GM18858 (cell line): ENCODE results near the gene SH2D2A.
A peak's percentile ranks its signal among the peaks of the same experiment; 100 is the strongest.
"Not testable (repeated sequence)": the region's sequence is repeated elsewhere in the genome, so short reads cannot be mapped to it uniquely, and the experiment has no call there.

Source experiments
- ATAC-seq: cut with Tn5 transposase; IDR thresholded peaks from one replicate; pipeline ENCODE4 v1.9.1; 2021; ENCODE audit not compliant: unreplicated experiment

SH2D2A gene

GRCh38 chr1:156775799-156776198, 40.8 kb downstream of the SH2D2A start:
- ATAC-seq: no peak

DNA sequence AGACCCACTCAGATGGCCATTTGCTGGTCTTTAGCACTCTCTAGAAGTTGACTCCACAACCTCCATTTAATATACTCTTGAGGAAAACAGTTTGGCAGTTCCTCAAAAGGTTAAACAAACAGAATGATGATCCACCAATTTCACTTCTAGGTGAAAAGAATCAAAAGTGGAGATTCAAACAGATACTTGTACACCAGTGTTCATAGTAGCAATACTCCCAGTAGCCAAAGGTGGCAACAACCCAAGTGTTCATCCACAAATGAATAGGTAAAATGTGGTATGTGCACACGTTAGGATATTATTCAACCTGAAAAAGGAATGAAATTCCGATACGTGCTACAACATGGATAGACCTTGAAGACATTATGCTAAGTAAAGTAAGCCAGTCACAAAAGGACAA, 43.0 kb downstream of the SH2D2A start:
- no peak for ATAC-seq

GRCh38 chr1:156772728-156773497, 43.7 kb downstream of the SH2D2A start:
- no peak for ATAC-seq

DNA sequence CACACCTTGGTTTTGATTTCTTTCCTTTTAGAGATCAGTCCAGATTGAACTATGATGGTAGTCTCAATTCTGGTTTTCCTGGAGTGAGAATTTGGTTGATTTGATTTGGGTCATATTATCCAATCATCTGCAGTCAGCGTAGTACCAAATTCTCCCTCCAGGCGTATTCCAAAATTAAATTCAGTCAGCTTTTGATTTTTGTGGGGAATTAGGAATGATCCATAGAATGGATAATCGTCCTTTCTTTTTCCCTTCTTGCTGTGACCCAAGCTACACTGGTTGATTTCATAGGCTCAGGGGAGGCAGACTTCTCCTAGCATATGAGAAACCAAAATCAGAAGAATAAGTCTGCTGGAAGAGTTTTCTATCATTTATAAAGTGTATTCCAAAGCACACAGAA, 44.4 kb downstream of the SH2D2A start:
- ATAC-seq: no peak

- ATAC-seq: no peak
These were observed 47.9 kb downstream of the SH2D2A start for GRCh38 chr1:156768610-156769295.

DNA sequence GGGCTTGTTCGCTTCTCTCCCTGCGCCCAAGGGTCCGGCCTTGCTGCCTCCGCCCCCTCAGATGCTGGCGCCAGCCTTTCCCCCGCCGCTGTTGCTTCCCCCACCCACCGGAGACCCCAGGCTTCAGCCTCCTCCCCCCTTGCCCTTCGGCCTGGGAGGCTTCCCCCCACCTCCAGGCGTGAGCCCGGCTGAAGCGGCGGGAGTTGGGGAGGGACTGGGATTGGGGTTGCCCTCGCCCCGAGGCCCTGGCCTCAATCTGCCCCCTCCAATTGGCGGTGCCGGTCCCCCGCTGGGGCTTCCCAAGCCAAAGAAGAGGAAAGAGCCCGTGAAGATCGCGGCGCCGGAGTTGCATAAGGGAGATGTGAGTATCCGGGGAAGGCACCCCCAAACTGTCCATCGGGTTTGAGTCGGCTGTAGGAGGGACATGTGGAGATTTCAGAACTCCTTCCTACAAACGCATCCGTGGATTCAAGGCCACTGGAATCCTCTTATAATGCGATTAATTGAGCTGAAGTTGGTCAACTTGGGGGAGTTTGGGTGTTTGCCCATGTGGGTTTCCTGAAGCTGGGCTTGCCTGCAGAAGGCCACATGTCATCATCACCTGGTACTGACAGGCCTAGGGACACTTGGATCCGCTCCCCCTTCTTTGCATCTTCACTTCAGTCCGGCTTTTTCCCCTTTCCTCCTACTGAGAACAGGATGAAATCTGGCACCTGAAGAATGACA, 48.6 kb downstream of the SH2D2A start:
- ATAC-seq: no peak

DNA sequence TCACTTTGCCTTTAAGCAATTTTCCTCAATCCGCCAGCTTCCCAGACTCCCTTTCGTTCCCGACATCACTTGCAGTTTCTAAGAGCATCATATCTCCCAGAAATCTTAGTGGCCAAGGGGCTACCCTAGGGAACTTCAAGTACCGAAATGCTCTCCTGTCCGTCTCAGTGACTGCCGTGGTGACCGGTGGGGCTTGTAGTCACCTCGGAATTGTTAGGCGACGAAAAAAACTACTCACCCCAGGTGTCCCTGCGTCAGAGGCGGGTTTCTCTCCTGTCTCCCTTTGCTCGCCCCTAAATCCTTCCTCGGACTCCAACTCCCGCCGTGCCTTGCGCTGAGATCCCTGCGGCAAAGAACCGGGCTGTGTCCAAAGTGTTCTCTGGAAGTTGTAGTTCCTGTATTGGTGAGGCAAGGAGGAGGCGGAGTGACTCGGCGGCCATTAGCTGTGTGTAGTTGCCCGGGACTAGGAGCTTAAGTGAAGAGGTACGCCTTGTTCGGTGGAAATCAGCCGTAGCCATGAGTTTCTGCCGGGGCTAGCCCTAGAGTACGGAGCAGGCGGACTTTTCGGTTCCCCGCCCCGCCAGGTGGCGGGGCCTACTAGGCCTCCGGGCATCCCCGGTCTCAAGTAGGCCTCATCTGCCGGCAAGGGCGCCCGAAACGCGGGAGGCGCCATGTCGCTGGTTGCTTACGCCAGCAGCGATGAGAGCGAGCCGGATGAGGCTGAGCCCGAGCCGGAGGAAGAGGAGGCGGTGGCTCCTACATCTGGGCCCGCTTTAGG, 49.4 kb downstream of the SH2D2A start, which contains the start of gene PRCC:
TSS of gene PRCC (plus strand) at position 435 of the 778 bp plus-strand sequence. CDS start at position 672, 237 bp downstream.
- ATAC-seq: peak; percentile 83

GRCh38 chr1:156766298-156767100, 50.1 kb downstream of the SH2D2A start:
- ATAC-seq: peak; percentile 23

GRCh38 chr1:156765666-156766065, 51.0 kb downstream of the SH2D2A start:
- no peak for ATAC-seq

DNA sequence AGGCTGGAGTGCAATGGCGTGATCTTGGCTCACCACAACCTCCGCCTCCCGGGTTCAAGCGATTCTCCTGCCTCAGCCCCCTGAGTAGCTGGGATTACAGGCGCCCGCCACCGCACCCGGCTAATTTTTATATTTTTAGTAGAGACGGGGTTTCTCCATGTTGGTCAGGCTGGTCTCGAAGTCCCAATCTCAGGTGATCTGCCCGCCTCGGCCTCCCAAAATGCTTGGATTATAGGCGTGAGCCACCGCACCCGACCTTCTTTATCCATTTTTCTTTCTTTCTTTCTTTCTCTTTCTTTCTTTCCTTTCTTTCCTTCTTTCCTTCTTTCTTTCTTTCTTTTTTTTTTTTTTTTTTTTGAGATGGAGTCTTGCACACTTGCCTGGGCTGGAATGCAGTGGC, 51.5 kb downstream of the SH2D2A start:
- not testable (repeated sequence) for ATAC-seq

DNA sequence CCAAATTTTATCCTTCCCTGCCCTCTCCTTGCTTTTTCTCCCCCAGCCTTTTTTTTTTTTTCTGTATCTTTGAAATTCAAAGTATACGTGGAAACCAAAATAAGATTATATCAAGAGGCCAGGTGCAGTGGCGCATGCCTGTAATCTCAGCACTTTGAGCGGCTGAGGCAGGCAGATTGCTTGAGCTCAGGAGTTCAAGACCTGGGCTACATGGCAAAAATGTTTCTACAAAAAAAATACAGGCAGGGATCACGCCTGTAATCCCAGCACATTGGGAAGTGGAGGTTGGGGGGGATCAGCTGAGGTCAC, 55.9 kb downstream of the SH2D2A start:
- ATAC-seq: no peak

DNA sequence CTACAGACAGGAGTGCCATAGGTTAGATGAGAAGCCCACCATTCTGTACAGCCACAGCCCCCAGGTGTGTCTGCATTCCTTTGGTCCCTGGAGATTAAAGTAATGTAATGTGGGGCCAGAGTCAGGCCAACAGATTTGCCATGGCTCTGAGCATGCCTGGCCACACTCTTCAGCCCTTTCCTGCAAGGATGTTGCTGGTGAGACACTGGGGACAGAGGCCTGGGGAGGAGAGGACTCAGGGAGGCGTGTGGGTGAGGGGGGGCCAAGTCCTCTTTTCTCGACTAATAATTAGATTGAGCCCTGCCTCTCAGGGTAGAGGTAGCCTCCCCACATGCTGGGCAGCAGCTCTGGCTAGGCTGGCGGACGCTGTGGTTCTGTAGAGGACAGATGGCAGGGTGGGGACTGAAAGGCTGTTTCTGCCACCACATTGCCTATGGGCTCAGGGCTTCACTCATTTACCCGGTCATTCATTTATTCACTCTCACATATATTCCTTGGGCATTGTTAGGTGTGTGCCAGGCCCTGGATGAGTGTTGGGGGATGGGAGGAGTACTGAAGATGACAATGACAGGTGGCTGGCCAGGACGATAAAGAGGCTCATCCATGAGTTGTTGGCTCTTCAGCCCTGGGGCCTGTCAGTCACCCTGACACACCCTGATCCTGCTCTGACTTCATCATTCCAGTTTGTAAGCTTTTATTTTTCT, 56.4 kb downstream of the SH2D2A start:
- no peak for ATAC-seq

- not testable (repeated sequence) for ATAC-seq
These were observed 58.9 kb downstream of the SH2D2A start for GRCh38 chr1:156757572-156758253.

GRCh38 chr1:156756355-156756754, 60.3 kb downstream of the SH2D2A start:
- ATAC-seq: no peak
